OCI-LY3 (cell line): ENCODE results near the gene SOX21.

Experiments used
- H2AFZ ChIP-seq: fragments of 200-600, 300-600 bp; shearing (Covaris generic); 2 replicates; pipeline ENCODE4 v1.6.0; 2014; ENCODE audit warnings: antibody characterized with exemption, low read depth, low read length
- H3K27ac ChIP-seq: fragments of 200-600, 300-600 bp; sonication (generic); 2 replicates; pipeline ENCODE4 v1.5.1; 2014; ENCODE audit warnings: mild to moderate bottlenecking, low read length, moderate library complexity, mixed read lengths
- H3K27me3 ChIP-seq: fragments of 200-600, 300-600 bp; sonication (generic); 2 replicates; pipeline ENCODE4 v1.6.1; 2014; ENCODE audit warnings: low read depth, low read length, mixed read lengths
- H3K36me3 ChIP-seq: fragments of 200-600, 300-600 bp; sonication (generic); replicated peaks from 2 replicates; pipeline ENCODE3; 2014; ENCODE audit warnings: low read depth, low read length, mixed read lengths
- H3K4me1 ChIP-seq: fragments of 300-600, 200-600 bp; sonication (generic); 2 replicates; pipeline ENCODE4 v1.6.1; 2014; ENCODE audit warnings: low read length, mixed read lengths
- H3K4me2 ChIP-seq: fragments of 200-600, 300-600 bp; sonication (generic); 2 replicates; pipeline ENCODE4 v1.6.1; 2014; ENCODE audit warnings: low read length, mixed read lengths
- H3K4me3 ChIP-seq: fragments of 300-600, 200-600 bp; sonication (generic); 2 replicates; pipeline ENCODE4 v1.5.1; 2014; ENCODE audit warnings: antibody characterized with exemption, mild to moderate bottlenecking, low read length, moderate library complexity
- H3K79me2 ChIP-seq: fragments of 300-600, 200-600 bp; shearing (Covaris generic); 2 replicates; pipeline ENCODE4 v1.6.1; 2014; ENCODE audit warnings: mild to moderate bottlenecking, low read length, mixed read lengths
- H3K9ac ChIP-seq: fragments of 300-600, 200-600 bp; shearing (Covaris generic); 2 replicates; pipeline ENCODE4 v1.6.0; 2014; ENCODE audit warnings: mild to moderate bottlenecking, low read length, moderate library complexity
- H3K9me3 ChIP-seq: fragments of 200-600, 300-600 bp; shearing (Covaris generic); 2 replicates; pipeline ENCODE4 v1.6.1; 2014; ENCODE audit warnings: low read length, mixed read lengths; ENCODE audit not compliant: insufficient read depth
- H4K20me1 ChIP-seq: fragments of 200-600, 300-600 bp; sonication (generic); 2 replicates; pipeline ENCODE4 v1.6.1; 2016; ENCODE audit warnings: low read length, mixed read lengths; ENCODE audit not compliant: insufficient read depth
- EZH2phosphoT487 ChIP-seq: fragments of 200-600 bp; shearing (Covaris generic); IDR thresholded peaks from 2 replicates; pipeline ENCODE4 v1.6.1; 2018; ENCODE audit warnings: antibody characterized with exemption, mixed run types, low read depth
- TF ChIP-seq, protein P1 (sequence below): fragments of 200-600, 300-600 bp; sonication (generic); IDR thresholded peaks from 2 replicates; pipeline ENCODE4 v1.5.1; 2014; ENCODE audit warnings: antibody characterized with exemption, low read length, low read depth

SOX21 gene

DNA sequence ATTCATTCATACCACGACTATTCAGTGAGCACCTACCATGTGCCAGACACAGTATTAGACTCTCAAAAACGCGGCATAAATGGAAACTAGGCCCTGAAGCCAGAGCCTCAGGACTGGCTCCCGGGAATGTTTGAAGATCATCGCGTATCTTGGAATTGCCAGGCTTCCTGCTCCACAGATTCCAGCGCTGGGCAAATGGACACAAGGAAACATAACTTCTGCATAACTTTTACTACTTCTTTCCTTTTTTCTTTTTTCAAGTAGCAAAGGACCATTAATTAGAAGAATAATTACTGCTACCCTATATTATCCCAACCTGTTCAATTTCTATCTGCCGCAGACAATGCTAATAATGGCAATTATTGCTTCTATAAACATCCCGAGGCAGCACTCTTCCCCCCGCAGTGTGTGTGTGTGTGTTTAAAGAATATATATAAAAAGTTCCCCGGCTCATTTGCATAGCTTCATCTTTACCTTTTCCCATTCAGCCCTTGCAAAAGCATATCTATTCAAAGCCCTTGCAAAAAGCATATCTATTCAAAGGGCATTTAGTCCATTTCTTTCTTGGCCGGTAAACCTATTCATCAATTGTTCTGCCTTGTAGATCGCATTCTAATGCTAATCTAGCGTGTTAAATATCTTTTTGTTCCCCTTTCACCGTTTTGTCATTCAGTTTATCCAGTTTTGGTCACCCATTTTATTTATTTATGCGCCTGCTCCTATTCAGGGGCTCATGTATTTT is 6.1 kb downstream of the SOX21 start:
- Histone ChIP-seq H3K27ac (no peak overlapping the region), H3K4me2 (no peak overlapping the region), H3K27me3 (no peaks in the 10 kb centered on the region), H3K4me1 (no peaks in the 10 kb centered on the region), H3K9ac (no peak overlapping the region), H2AFZ (no peak overlapping the region), H4K20me1 (no peaks in the 10 kb centered on the region), H3K9me3 (no peaks in the 10 kb centered on the region), H3K36me3 (no peaks in the 10 kb centered on the region), H3K79me2 (no peaks in the 10 kb centered on the region), H3K4me3 (no peak overlapping the region)
- TF ChIP-seq, protein P1, sequence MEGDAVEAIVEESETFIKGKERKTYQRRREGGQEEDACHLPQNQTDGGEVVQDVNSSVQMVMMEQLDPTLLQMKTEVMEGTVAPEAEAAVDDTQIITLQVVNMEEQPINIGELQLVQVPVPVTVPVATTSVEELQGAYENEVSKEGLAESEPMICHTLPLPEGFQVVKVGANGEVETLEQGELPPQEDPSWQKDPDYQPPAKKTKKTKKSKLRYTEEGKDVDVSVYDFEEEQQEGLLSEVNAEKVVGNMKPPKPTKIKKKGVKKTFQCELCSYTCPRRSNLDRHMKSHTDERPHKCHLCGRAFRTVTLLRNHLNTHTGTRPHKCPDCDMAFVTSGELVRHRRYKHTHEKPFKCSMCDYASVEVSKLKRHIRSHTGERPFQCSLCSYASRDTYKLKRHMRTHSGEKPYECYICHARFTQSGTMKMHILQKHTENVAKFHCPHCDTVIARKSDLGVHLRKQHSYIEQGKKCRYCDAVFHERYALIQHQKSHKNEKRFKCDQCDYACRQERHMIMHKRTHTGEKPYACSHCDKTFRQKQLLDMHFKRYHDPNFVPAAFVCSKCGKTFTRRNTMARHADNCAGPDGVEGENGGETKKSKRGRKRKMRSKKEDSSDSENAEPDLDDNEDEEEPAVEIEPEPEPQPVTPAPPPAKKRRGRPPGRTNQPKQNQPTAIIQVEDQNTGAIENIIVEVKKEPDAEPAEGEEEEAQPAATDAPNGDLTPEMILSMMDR = no peak
- no peak for TF ChIP-seq EZH2phosphoT487

DNA sequence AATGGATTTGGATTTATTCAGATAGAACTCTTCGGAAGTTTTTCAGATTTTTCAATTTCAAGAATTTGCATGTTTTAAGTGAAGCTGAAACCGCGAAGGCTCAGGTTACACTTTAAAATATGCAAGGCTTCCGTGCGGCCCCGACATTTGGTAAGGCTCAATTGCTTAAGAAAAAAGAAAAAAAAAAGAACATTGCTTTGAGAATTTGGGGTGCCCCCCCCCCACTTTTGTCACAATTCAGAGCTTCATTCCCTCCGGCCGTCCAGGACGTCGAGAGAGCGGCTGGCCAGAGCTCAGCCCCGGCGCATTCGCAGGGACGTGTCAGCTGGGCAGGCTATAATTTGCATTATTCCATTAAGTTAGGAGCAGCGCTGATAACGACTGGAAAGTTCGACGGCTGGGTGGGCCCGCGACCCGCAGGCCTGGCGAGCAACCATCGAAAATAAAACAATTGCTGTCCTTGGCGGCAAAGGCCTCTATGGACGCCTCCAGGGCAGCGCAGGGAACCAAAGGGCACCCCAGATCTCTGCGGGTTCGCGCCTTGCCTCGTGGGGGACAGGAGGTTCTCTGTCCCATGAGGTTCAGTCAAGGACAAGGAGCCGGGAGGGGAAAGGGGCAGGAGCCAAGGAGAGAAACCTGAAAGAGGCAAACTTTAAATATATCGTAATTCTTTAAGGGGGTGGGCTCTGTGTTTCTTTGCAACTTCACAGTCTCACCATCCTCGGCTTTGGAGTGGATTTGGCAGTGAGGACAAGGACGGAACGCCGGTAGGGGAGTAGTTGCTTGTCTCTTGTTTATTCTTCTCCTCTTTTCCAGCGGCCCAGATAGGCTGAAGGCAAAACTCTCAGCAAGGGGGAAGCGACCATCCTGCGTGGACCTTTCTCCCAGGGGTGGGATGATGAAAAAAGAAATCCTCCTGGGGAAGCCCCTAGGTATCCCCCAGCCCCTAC is 7.0 kb downstream of the SOX21 start:
- no peak overlapping the region for H3K27ac ChIP-seq
- H3K79me2 ChIP-seq = no peaks in the 10 kb centered on the region
- TF ChIP-seq EZH2phosphoT487 = no peak
- TF ChIP-seq, protein P1 = no peak
- H3K27me3 ChIP-seq = no peaks in the 10 kb centered on the region
- H3K9me3 ChIP-seq = no peaks in the 10 kb centered on the region
- H3K4me2 ChIP-seq = no peak overlapping the region
- no peaks in the 10 kb centered on the region for H3K4me1 ChIP-seq
- H3K4me3 ChIP-seq = no peak overlapping the region
- H2AFZ ChIP-seq = no peak overlapping the region
- H3K9ac ChIP-seq = no peak overlapping the region
- H3K36me3 ChIP-seq = no peaks in the 10 kb centered on the region
- no peaks in the 10 kb centered on the region for H4K20me1 ChIP-seq

DNA sequence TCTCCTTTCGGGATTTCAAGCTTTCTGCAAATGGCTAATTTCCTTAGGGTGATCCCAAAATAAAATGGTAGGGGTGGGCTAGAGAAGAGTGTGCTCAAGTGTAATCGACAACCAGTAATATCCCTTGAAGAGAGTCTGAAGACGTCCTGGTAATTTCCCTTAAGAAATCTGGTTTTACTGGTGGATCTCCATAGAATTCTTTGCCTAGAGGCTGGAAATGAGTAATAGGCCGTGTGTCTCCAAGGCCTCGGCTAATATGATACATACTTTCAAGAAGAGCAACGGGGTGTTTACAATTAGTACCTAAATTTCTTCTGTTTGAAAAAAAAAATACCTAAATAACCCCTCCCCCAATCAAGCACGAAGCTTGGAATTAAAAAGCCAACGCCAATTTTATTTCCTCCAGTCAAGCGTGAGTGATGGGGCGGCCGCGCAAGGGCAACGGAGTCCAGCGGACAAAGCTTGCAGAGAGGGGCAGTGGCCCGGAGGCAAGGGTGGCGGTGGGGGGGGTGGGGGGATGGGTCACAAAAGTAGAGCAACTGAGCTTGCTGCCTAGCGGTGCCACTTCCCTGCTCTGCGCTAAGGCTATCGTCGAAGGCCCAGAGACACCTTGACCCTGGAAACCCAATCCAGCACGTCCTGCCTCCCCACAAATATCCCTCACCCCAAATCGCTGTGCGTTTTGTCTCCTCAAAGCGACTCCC is 7.8 kb downstream of the SOX21 start:
- Histone ChIP-seq H3K4me1 (no peaks in the 10 kb centered on the region), H3K27ac (no peak overlapping the region), H3K4me2 (no peak overlapping the region), H3K4me3 (no peak overlapping the region), H2AFZ (no peak overlapping the region), H3K9me3 (no peaks in the 10 kb centered on the region), H3K79me2 (no peaks in the 10 kb centered on the region), H3K27me3 (no peaks in the 10 kb centered on the region), H3K36me3 (no peaks in the 10 kb centered on the region), H4K20me1 (no peaks in the 10 kb centered on the region), H3K9ac (no peak overlapping the region)
- TF ChIP-seq, protein P1 = no peak
- no peak for TF ChIP-seq EZH2phosphoT487
